Measurements from ENCODE around the gene IFI6. TPM values are rescaled to one million over a fixed set of nuclear protein-coding genes. Genes with fewer than 3 reads are reported as not detected.

The IFI6 gene
- total RNA-seq, 1 donor = 497 TPM

- H3K27ac ChIP-seq (ENCODE audit: low read depth, low read length) = no peak overlapping the region
- no peak for DNase-seq (ENCODE audit: insufficient read length, low spot score, missing footprints)
- H3K4me1 ChIP-seq (ENCODE audit: insufficient read depth, low read length) = peaks cover 4% of the 10 kb centered on the region
- H3K4me3 ChIP-seq (ENCODE audit: insufficient read depth, low read length) = no peak overlapping the region
- no peaks in the 10 kb centered on the region for H4K20me1 ChIP-seq (ENCODE audit: insufficient read depth, low read length)
- H3K9me3 ChIP-seq (ENCODE audit: low read depth, low read length) = no peaks in the 10 kb centered on the region
- no peak overlapping the region for H2AFZ ChIP-seq (ENCODE audit: low read length)
- no peak overlapping the region for H3K4me2 ChIP-seq (ENCODE audit: insufficient read depth, low read length)
- no peaks in the 10 kb centered on the region for H3K36me3 ChIP-seq (ENCODE audit: insufficient read depth, low read length)
- TF ChIP-seq CTCF (IDR thresholded peaks at IDR 0.05; ENCODE audit: extremely low read depth, low read depth, low read length) = no peak
- no peaks in the 10 kb centered on the region for H3K79me2 ChIP-seq (ENCODE audit: insufficient read depth, low read length)
- peaks cover 17% of the 10 kb centered on the region for H3K27me3 ChIP-seq (ENCODE audit: insufficient read depth, low read length)
These were observed 33.8 kb downstream of the IFI6 start for GRCh38 chr1:27638047-27638734.

GRCh38 chr1:27635396-27636142, 36.4 kb downstream of the IFI6 start:
- H4K20me1 ChIP-seq (ENCODE audit: insufficient read depth, low read length) = no peaks in the 10 kb centered on the region
- H3K9me3 ChIP-seq (ENCODE audit: low read depth, low read length) = no peaks in the 10 kb centered on the region
- H3K4me1 ChIP-seq (ENCODE audit: insufficient read depth, low read length) = peaks cover 6% of the 10 kb centered on the region

GRCh38 chr1:27634985-27635367, 37.0 kb downstream of the IFI6 start, which contains the start of gene FGR:
Gene FGR, minus strand, starts transcription at chr1:27635185. Its CDS starts 11,269 bp downstream, at chr1:27623916.
- Histone ChIP-seq H3K36me3 (ENCODE audit: insufficient read depth, low read length) (no peaks in the 10 kb centered on the region), H3K4me3 (ENCODE audit: insufficient read depth, low read length) (peak within 1 kb of the TSS; percentile 68), H2AFZ (ENCODE audit: low read length) (peak within 1 kb of the TSS; percentile 81), H3K4me1 (ENCODE audit: insufficient read depth, low read length) (peaks cover 6% of the 10 kb centered on the region), H3K27me3 (ENCODE audit: insufficient read depth, low read length) (peaks cover 17% of the 10 kb centered on the region), H3K9me3 (ENCODE audit: low read depth, low read length) (no peaks in the 10 kb centered on the region), H3K4me2 (ENCODE audit: insufficient read depth, low read length) (peak within 1 kb of the TSS; percentile 80), H3K27ac (ENCODE audit: low read depth, low read length) (no peak within 1 kb of the TSS), H4K20me1 (ENCODE audit: insufficient read depth, low read length) (no peaks in the 10 kb centered on the region), H3K79me2 (ENCODE audit: insufficient read depth, low read length) (no peaks in the 10 kb centered on the region)
- peak; percentile 42 for DNase-seq (ENCODE audit: insufficient read length, low spot score, missing footprints)
- TF ChIP-seq CTCF (IDR thresholded peaks at IDR 0.05; ENCODE audit: extremely low read depth, low read depth, low read length) = no peak

More at GRCh38 chr1:27635396-27636142, 36.4 kb downstream of the IFI6 start:
- Histone ChIP-seq H3K4me3 (ENCODE audit: insufficient read depth, low read length) (no peak overlapping the region), H3K27ac (ENCODE audit: low read depth, low read length) (no peak overlapping the region), H2AFZ (ENCODE audit: low read length) (no peak overlapping the region), H3K36me3 (ENCODE audit: insufficient read depth, low read length) (no peaks in the 10 kb centered on the region), H3K4me2 (ENCODE audit: insufficient read depth, low read length) (no peak overlapping the region), H3K27me3 (ENCODE audit: insufficient read depth, low read length) (peaks cover 17% of the 10 kb centered on the region), H3K79me2 (ENCODE audit: insufficient read depth, low read length) (no peaks in the 10 kb centered on the region)
- DNase-seq (ENCODE audit: insufficient read length, low spot score, missing footprints) = peak; percentile 65
- no peak for TF ChIP-seq CTCF (IDR thresholded peaks at IDR 0.05; ENCODE audit: extremely low read depth, low read depth, low read length)

Data from osteoblast (primary cell).